Measurements from ENCODE around the gene SMIM31.

DNA sequence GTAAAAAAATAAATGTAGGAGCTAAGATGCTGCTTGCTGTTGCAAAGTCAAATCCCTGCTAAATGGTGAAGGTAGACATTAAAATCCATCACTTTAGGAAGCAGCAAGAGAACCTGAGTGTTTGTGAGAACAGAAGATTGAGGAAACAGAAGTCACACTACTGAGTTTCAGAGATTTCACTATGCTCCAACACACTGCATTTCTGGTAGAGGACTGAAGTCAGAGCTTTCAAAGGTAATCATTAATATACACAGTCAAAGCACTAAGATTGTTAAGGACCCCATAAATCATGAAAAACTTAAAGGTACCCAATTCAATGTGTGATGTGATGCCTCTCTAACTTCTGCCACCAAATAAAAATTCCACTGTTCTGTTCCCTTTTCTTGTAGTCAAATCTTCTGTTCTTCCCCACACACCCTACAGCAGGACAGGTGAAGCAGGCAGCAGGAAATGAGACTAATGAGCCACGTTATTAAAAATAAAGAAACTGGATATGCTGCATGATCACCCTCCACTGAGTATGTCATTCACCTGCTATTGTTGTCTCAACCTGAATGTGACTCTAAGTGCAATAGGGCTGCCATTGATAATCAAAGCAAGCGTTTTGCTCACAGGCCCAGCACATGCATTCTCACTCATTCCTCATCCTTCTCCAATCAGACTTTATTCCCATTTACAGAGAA is 94.2 kb downstream of the SMIM31 start:
- no peak for TF ChIP-seq CTCF (IDR thresholded peaks at IDR 0.05)
- TF ChIP-seq EZH2 (IDR thresholded peaks at IDR 0.05; ENCODE audit: borderline replicate concordance, insufficient read depth, low read depth, low read length, poor library complexity, severe bottlenecking) = no peak

Measured in B cell (primary cell).